HG03280 (cell line): Measurements from ENCODE around the gene MAD2L1.

ENCODE experiments used
- ATAC-seq: cut with Tn5 transposase; IDR thresholded peaks from one replicate; pipeline ENCODE4 v1.9.1; 2021; ENCODE audit warnings: mild to moderate bottlenecking, moderate library complexity; ENCODE audit not compliant: unreplicated experiment

MAD2L1 gene

DNA sequence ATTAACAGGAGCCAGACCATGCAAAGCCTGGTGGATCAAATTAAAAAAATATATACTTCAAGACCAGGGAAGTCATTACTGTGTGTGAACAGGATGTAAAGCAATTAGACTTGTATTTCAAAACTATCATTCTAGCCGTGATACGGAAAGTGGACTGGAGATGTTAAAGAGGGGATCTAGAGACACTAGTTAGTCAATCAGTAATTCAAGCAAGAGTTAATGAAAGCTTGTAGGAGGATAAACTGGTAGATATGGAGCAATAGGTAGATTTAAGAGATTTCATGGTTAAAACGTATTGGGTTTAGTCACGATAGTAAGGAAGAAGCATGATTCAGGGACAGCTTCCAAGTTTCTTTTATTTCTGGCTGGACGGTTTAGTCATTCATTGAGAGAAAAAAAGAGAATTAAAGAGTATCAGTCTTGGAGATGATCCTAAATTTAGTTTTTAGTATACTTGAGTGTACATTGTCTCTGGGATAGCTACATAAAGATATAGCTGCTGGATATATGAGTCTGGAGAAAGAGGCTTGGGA, 3.9 kb downstream of the MAD2L1 start:
- ATAC-seq: no peak

DNA sequence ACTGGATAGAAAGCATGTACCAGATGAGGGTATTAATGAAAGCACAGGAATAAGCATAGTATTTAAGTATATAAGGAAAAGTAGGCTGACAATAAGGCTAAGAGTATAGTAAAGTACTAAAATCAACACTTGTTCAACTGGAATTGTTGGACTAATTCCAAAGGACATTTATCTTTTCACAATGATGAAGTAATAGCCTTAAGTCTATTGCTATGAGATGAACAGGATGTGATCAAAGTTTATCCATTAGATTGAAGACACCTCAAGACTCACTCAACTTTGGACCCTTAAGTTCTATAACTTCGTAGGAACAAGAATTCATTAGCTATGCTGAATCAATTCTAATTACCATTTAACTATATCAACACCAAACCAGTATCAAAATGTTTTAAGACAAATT, 7.6 kb downstream of the MAD2L1 start:
- ATAC-seq: no peak

GRCh38 chr4:120057416-120057815, 9.2 kb downstream of the MAD2L1 start:
- no peak for ATAC-seq

- ATAC-seq: no peak
These were observed 10.4 kb downstream of the MAD2L1 start for GRCh38 chr4:120056246-120056645.

DNA sequence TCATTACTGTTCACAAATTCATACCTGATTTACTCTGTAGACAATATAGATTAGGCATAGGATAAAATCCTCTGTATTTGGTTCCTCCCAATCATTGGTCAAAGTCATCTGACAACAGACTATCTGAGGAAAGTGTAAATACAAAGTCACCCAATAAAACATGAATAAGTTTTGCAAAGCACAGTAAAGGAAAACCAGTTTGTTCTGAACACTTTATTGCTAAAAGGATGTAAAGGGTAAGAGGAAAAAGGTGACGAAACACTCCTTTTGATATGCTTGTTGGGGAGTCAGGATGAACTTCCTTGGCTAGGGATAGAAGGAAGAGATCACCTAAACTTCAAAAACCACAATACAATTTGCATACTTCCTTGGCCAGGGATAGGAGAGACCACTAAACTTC, 10.9 kb downstream of the MAD2L1 start:
- ATAC-seq: no peak

DNA sequence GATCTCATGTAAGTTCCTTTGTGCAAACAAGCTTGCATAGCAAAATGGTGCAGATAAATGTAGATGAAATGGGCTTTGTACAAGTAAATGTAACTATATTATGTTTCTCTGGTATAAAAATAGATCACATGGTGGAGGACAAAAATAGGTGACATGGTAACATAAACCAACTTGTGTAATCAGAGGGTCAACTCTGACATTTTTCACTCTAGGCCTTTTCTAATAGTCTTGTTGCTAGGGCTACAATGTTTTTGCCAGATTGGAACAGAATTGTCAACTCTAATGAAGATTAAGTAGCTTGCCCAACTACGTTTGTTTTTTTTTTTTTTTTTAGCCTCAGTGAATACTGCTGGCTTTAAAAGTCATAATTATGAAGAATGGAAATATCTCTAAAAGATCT, 11.5 kb downstream of the MAD2L1 start:
- ATAC-seq: no peak

DNA sequence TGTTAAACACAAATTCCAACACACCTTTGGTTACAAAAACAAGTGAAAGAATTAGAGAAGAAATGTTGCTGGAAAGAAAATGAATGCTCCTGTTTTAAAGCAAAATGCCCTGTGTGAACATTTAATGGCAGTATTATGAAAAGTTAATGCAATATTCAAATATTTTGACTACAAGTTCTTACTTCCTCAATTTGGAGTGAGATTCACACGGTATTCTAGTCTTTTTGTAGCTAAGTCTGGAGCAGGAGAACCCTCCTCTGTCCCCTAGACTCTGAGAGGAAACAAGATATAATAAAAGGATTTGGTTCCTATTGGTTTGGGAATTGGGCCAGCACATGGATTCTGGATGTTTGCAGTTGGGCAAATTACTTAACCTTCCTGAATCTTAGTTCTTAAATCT, 12.7 kb downstream of the MAD2L1 start:
- ATAC-seq: peak; percentile 57

DNA sequence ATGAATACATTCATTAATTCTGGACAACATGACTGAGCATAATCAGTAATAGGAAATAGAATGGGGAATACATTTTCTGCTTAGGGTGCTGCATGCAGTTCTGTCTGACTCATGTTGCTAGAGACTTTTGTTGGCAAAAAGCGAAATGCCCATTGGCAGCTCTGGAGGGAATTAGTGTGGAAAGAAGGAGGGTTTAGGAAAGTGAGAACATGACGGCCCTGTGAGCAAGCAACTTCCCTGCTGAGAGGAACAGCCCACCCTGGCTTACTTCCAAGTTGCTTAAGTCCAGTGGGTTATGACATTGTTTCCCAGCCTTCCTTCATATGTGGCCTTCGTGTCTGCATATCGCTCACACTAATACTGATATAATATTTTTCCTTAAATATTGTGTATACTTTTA, 13.8 kb downstream of the MAD2L1 start:
- ATAC-seq: no peak

DNA sequence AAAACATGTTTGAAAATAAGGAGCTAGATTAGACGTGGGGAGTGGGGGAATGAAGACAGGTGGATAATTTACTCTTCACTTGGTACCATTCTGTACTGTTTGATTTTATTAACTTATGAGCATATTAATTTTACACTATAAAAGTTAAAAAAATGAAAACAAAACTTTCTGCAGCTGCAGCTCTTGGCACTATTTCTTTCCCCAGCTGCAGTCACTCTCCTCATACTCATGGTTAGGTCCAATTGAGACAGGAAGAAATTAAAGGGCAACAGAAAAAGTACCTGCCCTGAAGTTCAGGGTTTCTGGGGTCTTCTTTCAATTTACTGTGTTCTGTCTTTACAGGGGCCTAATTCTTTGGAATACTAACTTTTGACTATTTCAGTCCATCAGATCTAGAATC, 15.4 kb downstream of the MAD2L1 start:
- no peak for ATAC-seq

GRCh38 chr4:120049732-120050494, 16.7 kb downstream of the MAD2L1 start:
- ATAC-seq: peak; percentile 92

DNA sequence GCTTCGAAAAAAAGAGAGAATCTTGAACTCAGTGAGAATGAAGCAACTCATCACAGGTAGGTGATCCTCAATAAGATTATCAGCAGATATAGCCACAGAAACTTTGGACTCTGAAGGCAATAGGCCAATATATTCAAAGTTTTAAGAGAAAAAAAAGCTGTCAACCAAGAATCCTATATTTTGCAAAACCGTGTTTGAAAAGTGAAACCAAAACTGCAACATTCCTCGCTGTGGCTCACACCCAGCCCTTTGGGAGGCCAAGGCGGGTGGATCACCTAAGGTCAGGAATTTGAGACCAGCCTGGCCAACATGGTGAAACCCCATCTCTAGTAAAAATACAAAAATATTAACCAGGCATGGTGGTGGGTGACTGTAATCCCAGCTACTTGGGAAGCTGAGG, 22.8 kb downstream of the MAD2L1 start:
- no peak for ATAC-seq

DNA sequence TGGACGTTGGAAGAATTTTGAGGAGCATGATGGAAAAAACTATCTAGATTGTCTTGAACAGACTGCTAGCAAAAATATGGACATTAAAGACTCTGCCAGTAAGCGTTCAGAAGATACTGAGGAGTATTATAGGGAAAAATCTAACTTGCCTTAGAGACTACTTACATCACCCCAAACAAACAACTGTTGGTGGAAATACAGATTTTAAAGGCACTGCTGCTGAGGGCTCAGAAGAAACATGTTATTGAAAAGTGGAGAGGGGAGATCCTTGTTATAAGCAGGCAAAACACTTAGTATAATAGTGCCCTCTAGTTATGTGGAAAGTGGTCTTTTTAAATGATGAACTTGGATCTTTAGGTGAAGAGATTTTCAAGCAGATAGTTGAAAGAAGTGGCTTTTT, 29.2 kb downstream of the MAD2L1 start:
- no peak for ATAC-seq

DNA sequence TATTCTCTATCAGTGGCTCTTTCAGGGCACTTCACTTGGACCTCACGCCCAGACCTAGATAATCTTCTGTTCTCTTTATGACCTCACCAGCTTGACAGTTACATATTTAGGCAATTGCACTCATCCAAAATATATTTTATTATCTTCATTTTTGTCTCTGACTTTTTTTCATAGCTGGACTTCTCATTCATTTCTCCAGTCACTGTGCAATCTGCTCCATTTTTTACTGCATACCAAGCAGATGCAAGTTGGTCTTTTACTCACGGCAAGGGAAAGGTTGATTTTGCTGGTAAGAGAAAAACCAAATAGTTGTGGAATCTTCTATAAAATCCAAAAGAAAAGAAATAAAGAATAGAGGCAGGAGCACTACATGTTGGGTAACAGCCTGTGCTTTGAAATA, 31.7 kb downstream of the MAD2L1 start:
- no peak for ATAC-seq

GRCh38 chr4:120026853-120027252, 39.8 kb downstream of the MAD2L1 start:
- ATAC-seq: no peak

DNA sequence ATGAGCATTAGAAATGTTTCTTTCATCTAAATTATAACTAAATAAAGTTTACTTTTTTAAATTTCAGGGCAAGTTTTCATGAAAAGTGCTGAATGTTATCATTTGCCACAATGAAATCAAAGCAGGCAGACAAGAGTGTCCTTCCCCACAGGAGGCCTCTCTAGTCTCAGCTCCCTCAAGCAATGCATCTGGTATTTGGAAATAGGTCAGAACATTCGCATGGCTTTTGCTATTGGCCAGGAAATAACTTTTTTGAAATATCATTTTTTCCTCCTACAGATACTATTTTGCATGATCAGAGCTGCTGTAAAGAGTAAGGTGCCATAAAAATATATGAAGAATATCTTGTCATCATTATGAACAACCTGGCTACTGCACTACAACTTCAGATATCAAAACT, 41.1 kb downstream of the MAD2L1 start:
- no peak for ATAC-seq

DNA sequence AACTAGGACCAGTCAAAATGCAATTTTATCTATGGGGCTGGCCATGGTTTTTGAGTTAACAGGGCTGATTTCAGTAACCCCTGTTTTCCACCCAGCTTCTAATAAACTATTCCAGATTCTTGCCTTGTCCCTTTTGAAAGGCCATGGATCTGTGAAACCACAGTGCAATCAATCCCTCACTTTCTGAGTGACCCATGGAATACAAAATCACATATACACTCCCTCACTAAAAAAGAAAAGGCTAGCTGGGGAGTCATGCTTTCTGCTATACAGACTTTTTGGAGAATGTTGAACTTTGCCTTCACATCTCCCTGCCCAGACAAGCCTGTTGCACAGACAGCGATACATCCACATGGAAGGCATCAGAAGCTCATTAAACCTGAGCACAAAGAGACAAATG, 47.9 kb downstream of the MAD2L1 start:
- no peak for ATAC-seq

DNA sequence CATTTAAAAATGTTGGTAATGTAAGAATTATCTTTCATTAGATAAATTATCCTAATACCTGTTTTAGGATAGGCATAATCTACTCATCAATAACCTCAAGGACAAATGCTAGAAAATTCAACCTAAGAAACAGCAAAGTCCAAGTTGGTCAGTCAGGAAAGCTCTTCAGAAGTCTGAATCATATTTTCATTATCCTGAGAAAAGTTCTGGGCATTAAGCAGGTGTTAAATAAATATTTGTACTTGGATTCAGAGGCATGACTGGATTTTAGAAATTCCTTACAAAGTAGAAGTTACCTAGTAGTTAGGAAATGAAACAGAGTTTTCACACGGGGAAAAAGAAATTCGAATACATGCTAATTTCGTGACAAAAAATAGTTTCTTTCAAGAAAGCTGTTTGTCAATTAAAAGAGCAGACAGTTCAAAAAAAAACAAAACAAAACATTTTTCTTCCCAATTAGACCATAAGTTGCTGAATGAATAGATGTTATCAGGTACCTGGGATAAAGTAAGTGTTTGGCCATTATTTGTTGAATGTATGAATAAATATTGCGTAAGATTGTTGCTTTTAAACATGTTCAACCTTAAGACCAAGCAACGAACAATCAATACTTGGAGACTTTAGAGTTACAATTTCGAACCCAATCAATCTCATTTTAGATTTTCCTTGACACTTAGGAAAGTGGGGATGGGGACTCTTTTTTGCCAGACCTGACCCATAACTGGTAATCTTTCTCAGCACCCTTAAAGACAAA, 48.5 kb downstream of the MAD2L1 start:
- no peak for ATAC-seq

- ATAC-seq: no peak
These were observed 54.9 kb downstream of the MAD2L1 start for GRCh38 chr4:120011725-120012124.

- ATAC-seq: no peak
These were observed 56.0 kb downstream of the MAD2L1 start for GRCh38 chr4:120010646-120011045.

- ATAC-seq: no peak
These were observed 56.9 kb downstream of the MAD2L1 start for GRCh38 chr4:120009731-120010130.

- no peak for ATAC-seq
These were observed 57.7 kb downstream of the MAD2L1 start for GRCh38 chr4:120008957-120009356.

- ATAC-seq: no peak
These were observed 58.7 kb downstream of the MAD2L1 start for GRCh38 chr4:120007896-120008436.
